SW480 (cell line): ENCODE results near the gene SYNPO.

ENCODE experiments used
- DNase-seq: peaks from one replicate; pipeline ENCODE4 v3.0.0-alpha.2; 2016; ENCODE audit warnings: low spot score

The SYNPO gene

GRCh38 chr5:150641006-150641570, 628 bp downstream of the SYNPO start:
- no peak for DNase-seq

- no peak for DNase-seq
These were observed 1.5 kb downstream of the SYNPO start for GRCh38 chr5:150641824-150642566.

GRCh38 chr5:150642567-150642927, 2.1 kb downstream of the SYNPO start:
- peak; percentile 81 for DNase-seq

DNA sequence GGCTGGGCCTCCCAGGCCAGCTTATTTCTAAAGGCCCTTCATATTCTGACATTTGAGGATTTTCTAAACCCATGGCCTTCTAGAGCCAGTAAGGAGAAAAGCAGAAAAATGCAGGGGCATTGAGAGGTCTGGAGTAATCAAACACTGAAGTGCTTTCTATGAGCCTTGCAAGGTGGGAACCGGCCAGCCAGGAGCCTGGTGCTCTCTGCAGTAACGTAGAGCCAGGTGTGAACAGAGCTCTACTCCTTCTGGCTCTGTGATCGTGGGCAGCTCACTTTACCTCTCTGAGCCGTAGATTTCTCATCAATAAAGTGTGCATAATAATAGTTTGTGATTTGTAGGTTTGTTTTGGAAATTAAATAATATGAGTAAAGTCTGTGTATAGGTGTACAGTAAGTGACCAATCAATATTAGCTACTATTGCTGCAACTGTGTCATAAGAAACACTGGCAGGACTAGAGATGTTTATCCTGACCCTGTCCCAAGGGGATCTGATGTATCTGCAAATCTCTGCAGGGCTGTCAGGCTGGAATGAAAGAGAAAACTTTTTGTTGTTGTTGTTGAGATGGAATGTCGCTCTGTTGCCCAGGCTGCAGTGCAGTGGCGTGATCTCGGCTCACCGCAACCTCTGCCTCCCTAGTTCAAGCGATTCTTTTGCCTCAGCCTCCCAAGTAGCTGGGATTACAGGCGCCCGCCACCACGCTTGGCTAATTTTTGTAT, 2.7 kb downstream of the SYNPO start:
- DNase-seq: no peak

- DNase-seq: no peak
These were observed 3.6 kb downstream of the SYNPO start for GRCh38 chr5:150644058-150644457.

- DNase-seq: no peak
These were observed 4.1 kb downstream of the SYNPO start for GRCh38 chr5:150644514-150644913.

- DNase-seq: no peak
These were observed 4.7 kb downstream of the SYNPO start for GRCh38 chr5:150645070-150645700.

GRCh38 chr5:150647275-150648251, 7.1 kb downstream of the SYNPO start:
- no peak for DNase-seq

GRCh38 chr5:150648294-150649107, 8.0 kb downstream of the SYNPO start:
- DNase-seq: no peak

DNA sequence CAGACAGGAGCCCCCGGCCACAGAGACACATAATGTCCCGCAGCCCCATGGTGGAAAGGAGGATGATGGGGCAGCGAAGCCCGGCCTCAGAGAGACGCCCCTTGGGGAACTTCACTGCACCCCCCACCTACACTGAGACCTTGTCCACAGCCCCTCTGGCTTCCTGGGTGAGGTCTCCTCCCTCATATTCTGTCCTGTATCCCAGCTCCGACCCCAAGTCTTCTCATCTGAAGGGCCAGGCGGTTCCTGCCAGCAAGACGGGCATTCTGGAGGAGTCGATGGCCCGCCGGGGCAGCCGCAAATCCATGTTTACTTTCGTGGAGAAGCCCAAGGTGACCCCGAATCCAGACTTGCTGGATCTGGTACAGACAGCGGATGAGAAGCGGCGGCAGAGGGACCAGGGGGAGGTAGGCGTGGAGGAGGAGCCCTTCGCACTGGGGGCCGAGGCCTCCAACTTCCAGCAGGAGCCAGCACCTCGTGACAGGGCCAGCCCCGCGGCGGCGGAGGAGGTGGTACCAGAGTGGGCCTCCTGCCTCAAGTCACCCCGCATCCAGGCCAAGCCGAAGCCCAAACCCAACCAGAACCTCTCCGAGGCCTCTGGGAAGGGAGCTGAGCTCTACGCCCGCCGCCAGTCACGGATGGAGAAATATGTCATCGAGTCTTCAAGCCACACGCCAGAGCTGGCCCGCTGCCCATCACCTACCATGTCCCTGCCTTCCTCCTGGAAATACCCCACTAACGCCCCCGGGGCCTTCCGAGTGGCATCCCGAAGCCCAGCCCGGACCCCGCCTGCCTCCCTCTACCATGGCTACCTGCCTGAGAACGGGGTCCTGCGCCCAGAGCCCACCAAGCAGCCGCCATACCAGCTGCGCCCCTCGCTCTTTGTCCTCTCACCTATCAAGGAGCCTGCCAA, 8.9 kb downstream of the SYNPO start:
- no peak for DNase-seq

DNA sequence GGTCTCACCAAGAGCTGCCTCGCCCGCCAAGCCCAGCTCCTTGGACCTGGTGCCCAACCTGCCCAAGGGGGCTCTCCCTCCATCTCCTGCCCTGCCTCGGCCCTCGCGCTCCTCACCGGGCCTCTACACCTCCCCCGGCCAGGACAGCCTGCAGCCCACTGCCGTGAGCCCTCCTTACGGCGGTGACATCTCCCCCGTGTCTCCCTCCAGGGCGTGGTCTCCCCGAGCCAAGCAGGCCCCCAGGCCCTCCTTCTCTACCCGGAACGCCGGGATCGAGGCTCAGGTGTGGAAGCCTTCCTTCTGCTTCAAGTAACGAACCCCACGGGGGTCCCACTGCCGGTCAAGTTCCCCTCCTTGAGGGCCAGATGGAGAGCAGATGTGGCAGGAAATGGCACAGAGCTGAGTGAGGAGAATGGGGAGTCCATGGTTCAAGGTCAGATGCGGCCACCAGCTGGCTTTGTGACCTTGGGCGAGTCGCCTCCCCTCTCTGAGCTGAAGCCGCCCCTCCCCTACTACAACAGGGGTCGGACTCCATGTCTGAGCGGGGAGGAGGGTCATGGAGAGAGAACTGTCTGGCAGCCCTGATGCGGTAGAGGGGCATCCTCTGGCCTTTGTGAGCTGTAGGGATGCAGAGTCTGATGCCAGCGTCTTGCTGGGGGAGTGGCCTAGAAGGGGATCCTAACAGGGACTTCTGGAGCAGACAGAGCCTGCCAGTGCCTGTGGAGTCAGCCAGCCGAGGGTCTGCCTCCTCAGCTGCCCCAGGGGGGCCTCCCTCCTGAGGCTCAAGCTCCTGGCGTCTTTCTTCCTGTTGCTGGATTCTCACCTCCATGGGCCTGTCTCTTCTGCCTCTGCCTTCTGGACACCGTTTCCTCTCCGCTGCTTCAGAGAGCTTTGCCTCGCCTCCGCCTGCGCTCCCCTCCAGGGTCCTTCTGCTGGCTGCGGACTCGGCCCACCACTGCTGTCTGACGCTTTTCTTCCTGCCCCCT, 9.9 kb downstream of the SYNPO start:
- DNase-seq: no peak

- DNase-seq: no peak
These were observed 10.9 kb downstream of the SYNPO start for GRCh38 chr5:150651382-150651781.

DNA sequence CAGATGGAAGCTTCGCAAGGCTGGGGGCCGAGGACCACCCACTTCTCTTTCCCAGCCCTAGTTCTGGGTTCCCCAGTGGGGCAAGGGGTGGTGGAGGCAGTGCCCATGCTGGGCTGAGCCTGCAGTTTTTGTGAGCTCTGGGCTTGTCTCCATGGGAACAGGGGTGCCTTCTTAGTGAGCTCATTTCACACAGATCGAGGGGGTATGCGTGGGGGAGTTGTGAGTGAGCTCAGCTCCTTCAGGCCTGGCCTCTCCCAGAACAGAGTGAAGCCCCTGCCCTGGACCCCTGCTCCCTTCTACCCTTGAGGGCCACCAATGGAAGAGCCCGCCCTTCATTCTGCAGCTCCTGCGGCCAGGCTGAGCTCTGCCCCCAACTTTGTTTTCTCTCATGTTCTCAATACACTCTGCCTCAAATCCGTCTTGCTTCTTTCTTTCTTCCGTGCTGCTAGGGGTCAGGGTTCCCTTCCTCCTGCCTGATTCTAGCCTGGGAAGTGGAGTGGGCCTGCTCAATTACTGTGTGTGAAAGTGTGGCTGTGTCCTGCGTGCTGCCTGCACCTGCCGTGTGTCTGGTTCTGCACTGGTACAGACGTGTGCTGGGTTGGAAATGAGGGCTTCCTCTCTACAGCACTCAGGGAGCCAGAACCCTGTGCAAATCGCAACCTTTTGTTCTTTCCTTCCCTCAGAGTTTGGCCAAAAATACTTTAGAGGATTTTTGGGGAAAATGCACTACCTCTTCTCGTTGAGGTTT, 11.6 kb downstream of the SYNPO start:
- DNase-seq: no peak

DNA sequence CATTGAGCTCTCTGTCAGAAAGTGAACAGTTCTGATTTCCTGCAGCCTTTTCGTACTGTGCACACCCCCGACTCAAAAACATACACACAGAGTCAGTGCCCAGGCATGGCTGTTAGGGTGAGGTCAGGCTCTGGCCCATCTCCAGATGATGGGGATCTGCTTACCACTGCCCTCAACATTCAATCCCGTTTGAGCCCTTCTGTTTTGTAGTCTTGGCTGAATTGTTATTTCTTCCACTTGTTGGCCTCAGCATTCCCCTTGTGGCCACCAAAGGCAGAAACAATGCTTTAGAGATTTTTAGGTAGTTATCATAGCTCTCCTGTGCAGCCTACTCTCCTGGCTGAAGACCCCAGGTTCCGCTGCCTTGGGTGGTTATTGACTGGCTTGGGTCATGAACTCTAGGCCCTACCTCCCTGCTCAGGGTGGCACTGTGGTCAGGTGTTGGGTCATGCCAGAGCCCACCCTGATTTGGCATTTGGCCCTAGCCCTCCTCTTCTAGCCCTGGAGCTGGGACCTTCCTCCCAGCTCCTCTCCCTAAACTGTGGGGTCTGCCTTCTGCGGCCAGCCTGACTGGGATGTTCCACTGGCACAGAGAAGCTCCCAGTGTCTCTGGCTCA, 12.8 kb downstream of the SYNPO start:
- no peak for DNase-seq

- DNase-seq: no peak
These were observed 13.5 kb downstream of the SYNPO start for GRCh38 chr5:150653762-150654556.

- no peak for DNase-seq
These were observed 14.8 kb downstream of the SYNPO start for GRCh38 chr5:150655221-150655620.
